NCI-H345 treated with DMSO at 0.1 percent for 48 hours (cell line): Measurements from ENCODE around the gene PERM1.
"Not testable (repeated sequence)": the region's sequence is repeated elsewhere in the genome, so short reads cannot be mapped to it uniquely, and the experiment has no call there.

ENCODE experiments used
- DNase-seq: peaks from one replicate; lab custom pipeline; 2025; ENCODE audit not compliant: unreplicated experiment; lab: John Stamatoyannopoulos, UW

Gene PERM1

GRCh38 chr1:998995-999724 is 17.3 kb upstream of the PERM1 start:
- DNase-seq = no peak

DNA sequence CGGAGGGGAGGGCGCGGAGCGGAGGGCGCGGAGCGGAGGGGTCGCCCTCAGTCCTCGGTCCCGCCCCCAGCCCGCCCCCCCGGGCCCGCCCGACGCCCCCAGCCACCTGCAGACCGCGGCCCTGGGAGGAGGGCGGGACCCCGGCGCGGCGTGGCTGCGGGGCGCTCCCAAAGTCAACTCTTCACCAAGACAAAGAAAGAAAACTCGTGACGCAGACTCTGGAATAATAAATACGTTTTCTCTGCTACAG is 16.8 kb upstream of the PERM1 start:
- no peak for DNase-seq

GRCh38 chr1:997993-998744 is 16.3 kb upstream of the PERM1 start:
- no peak for DNase-seq

- no peak for DNase-seq
Observed at GRCh38 chr1:997713-997992, 15.8 kb upstream of the PERM1 start.

GRCh38 chr1:996851-997712 is 15.2 kb upstream of the PERM1 start:
- DNase-seq = no peak

GRCh38 chr1:995665-996633 is 14.1 kb upstream of the PERM1 start:
- no peak for DNase-seq

DNA sequence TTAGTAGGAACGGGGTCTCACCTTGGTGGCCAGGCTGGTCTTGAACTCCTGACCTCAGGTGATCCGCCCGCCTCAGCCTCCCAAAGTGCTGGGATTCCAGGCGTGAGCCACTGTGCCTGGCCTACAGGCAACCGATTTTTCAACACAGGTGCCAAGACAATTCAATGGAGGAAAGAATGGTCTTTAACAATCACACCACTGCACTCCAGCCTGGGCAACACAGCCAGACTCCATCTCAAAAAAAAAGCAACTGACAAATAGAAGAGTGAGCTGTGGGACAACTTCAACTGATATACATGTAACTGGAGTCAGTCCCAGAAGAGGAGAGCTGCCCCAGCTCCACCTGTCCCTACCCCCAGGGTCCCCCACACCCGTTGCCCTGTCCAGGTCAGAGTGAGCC is 12.7 kb upstream of the PERM1 start:
- not testable (repeated sequence) for DNase-seq

- DNase-seq = no peak
Observed at GRCh38 chr1:993379-993995, 11.6 kb upstream of the PERM1 start.

DNA sequence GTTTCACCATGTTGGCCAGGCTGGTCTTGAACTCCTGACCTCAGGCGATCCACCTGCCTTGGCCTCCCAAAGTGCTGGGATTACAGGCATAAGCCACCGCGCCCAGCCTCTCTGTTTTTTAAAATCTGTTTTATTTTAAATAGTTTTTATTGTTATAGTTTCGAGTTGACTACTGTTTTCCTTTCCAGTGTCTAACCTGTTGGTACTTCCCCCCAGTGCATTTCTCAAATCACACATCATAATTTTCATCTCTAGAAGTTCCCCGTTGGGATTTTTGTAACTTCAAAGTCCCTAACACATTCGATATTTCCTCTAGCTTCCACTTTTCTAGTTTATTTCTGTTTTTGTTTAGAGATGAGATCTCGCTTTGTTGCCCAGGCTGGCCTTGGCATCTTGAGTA is 10.5 kb upstream of the PERM1 start:
- DNase-seq = no peak

DNA sequence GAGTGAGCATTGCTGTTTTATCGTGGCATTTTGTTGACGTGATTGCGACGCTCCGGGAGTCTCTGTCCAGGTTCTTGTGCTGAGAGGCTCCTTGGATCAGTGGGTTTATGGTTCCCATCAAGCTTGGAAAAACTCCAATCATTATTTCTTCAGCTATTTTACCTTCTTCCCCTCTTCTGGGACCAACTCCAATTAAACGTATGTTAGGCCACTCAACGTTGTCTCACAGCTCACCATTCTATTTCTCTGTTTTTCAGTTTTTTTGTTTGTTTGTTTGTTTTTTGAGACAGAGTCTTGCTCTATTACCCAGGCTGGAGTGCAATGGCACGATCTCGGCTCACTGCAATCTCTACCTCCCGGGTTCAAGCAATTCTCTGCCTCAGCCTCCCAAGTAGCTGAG is 10.0 kb upstream of the PERM1 start:
- DNase-seq = no peak

- DNase-seq = not testable (repeated sequence)
Observed at GRCh38 chr1:991275-991674, 9.4 kb upstream of the PERM1 start.

DNA sequence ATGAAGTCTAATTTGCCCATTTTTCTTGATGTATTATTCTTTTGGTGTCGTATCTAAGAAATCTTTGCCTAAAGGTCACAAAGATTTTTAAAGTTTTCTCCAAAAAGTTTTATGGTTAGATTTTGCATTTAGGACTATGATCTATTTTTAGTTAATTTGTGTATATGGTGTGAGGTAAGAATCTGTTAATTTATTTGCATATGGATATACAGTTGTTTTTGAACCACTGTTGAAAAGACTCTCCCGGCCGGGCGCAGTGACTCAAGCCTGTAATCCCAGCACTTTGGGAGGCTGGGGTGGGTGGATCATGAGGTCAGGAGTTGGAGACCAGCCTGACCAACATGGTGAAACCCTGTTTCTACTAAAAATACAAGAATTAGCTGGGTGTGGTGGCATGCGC is 6.2 kb upstream of the PERM1 start:
- DNase-seq = not testable (repeated sequence)

GRCh38 chr1:985126-985525 is 3.2 kb upstream of the PERM1 start:
- no peak for DNase-seq

DNA sequence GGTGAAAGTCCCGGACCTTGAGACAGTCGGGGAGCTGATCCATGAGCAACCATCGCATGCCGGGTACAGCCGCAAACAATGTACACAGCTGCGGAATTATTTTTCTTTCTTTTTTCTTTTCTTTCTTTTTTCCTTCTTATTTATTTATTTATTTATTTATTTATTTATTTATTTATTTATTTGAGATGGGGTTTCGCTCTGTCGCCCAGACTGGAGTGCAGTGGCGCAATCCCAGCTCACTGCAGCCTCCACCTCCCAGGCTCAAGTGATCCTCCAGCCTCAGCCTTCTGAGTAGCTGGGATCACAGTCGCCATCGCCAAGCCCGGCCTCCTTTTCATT is 2.6 kb upstream of the PERM1 start:
- DNase-seq = no peak

GRCh38 chr1:983798-984475 is 2.0 kb upstream of the PERM1 start:
- peak; percentile 11 for DNase-seq

DNA sequence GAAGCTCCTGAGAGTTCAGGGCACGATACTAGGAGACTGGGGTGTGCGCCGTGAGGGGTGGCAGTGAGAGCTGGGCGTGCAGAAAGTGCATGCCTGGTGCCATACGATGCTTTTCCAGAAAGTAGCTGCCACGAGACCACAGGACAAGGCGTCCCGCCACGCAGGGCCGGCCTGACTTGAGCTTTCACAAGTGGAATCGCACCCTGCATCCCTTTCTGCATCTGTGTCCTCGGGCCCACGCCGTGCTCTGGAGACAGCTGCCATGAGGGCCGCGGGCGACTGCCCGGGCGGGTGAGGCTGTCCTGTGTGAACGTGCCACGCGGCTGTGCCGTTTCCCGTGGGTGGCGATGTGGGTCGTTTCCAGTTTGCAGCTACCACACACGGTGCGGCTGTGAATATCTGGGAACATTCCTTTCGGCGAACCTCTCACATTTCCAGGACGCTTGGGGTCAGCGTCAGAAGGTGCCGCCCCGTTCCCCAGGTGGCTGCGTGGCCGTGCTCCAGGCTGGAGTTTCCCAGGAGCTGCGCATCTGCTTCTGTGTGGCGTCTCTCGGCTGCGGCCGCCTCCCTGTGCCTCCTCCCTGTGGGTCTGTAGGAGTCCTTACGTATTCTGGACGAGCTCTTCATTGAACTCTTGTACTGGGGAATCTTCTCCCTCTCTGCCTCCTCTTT is 1.0 kb upstream of the PERM1 start:
- DNase-seq = no peak

DNA sequence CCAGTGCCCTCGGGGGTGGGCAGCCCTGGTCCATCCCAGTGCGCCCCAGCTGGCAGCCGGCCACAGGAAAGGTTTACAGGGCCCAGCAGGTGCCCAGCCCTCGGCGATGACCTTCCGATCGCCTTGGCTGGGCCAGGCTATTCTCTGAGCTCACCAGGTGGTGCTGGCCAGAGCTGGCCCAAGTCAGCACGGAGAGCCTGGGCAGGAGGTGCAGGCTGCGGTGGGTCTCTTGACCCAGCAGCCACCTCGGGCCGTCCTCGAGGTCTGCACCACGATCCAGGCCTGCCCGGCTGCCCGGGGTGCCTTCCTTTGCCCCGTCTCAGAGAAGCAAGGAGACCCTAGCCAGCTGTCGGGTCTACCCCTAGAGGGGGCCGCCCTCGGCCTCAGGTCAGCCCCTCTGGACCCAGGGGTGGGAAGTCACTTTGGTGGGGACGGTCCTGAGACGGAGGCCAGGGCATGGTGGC is 370 bp downstream of the PERM1 start:
- no peak for DNase-seq

- no peak for DNase-seq
Observed at GRCh38 chr1:980602-981395, 1.1 kb downstream of the PERM1 start.

GRCh38 chr1:980137-980571 is 1.7 kb downstream of the PERM1 start:
- no peak for DNase-seq
